Calu3 (cell line): ENCODE data around the gene RAP1GAP2. TPM values are rescaled to one million over a fixed set of nuclear protein-coding genes. Genes with fewer than 3 reads are reported as not detected.

ENCODE experiments used
- BruUV-seq: library from RNA; stranded (reverse); fragments of 400-500 nt; replicated peaks from 2 replicates; lab custom pipeline; 2021; lab: Mats Ljungman, UMichigan
- CTCF ChIA-PET: fragments of 300-600 bp; sonication (Branson Sonifier 250); formaldehyde crosslinking; loops from one replicate; lab custom pipeline; 2022; ENCODE audit warnings: antibody characterized with exemption; lab: Charles Lee
- DNase-seq: peaks from one replicate; pipeline ENCODE4 v3.0.0; 2022
- H3K27ac Mint-ChIP-seq: one replicate; pipeline ENCODE4 v1.8.0; 2022; ENCODE audit warnings: mixed read lengths; ENCODE audit not compliant: unreplicated experiment
- H3K27me3 Mint-ChIP-seq: one replicate; pipeline ENCODE4 v1.8.0; 2022; ENCODE audit warnings: mixed read lengths; ENCODE audit not compliant: unreplicated experiment
- H3K36me3 Mint-ChIP-seq: one replicate; pipeline ENCODE4 v1.8.0; 2022; ENCODE audit warnings: mild to moderate bottlenecking, moderate library complexity, mixed read lengths; ENCODE audit not compliant: insufficient read depth, unreplicated experiment
- H3K4me1 Mint-ChIP-seq: one replicate; pipeline ENCODE4 v1.8.0; 2022; ENCODE audit warnings: mild to moderate bottlenecking, low read depth, mixed read lengths; ENCODE audit not compliant: unreplicated experiment
- H3K4me3 Mint-ChIP-seq: one replicate; pipeline ENCODE4 v1.8.0; 2022; ENCODE audit warnings: mild to moderate bottlenecking, low read depth, moderate library complexity, mixed read lengths; ENCODE audit not compliant: unreplicated experiment
- H3K9me3 Mint-ChIP-seq: one replicate; pipeline ENCODE4 v1.8.0; 2022; ENCODE audit warnings: low read depth, mixed read lengths; ENCODE audit not compliant: unreplicated experiment
- CTCF ChIP-seq: fragments of 200-600 bp; IDR thresholded peaks from one replicate; pipeline ENCODE4 v1.8.0; 2022; ENCODE audit warnings: antibody characterized with exemption; ENCODE audit not compliant: unreplicated experiment
- intact Hi-C: fragments of 100-400 bp; cut with micrococcal nuclease; formaldehyde crosslinking; loops from one replicate; pipeline ENCODE4 v1.10.0; 2022; ENCODE audit not compliant: unreplicated experiment
- total RNA-seq: library from RNA; stranded (reverse); gene quantifications from 2 replicates; pipeline ENCODE4 v1.2.3, GENCODE V29; 2022

RAP1GAP2 gene
- total RNA-seq, 1 experiment from 2014 or later: 38.4 TPM

GRCh38 chr17:3003296-3004149 lies 207.3 kb downstream of the RAP1GAP2 start:
- peaks cover 29% of the 10 kb centered on the region for H3K36me3 Mint-ChIP-seq
- peaks cover 27% of the 10 kb centered on the region for H3K4me1 Mint-ChIP-seq
- peak overlapping the region; percentile 61 for H3K27ac Mint-ChIP-seq
- CTCF ChIA-PET: interaction anchor here (0.5 to 2.2 kb wide), 4 partner anchors 9 to 155 kb away, joined by 3 to 9 read pairs (median 5); no protein-coding TSS in a partner anchor
- no peaks in the 10 kb centered on the region for H3K27me3 Mint-ChIP-seq
- TF ChIP-seq CTCF: no peak
- H3K9me3 Mint-ChIP-seq: no peaks in the 10 kb centered on the region
- H3K4me3 Mint-ChIP-seq: peak overlapping the region; percentile 34
- DNase-seq: no peak
- no TSS peak for BruUV-seq
- intact Hi-C loops: loop anchor here (2.0 kb wide), 1 partner anchor 49 kb away; no protein-coding TSS in a partner anchor

- DNase-seq: peak; percentile 98
- H3K27me3 Mint-ChIP-seq: no peaks in the 10 kb centered on the region
- H3K36me3 Mint-ChIP-seq: peaks cover 25% of the 10 kb centered on the region
- intact Hi-C loops: loop anchor here (2.0 kb wide), 1 partner anchor 49 kb away; no protein-coding TSS in a partner anchor
- no peaks in the 10 kb centered on the region for H3K9me3 Mint-ChIP-seq
- no peak for TF ChIP-seq CTCF
- H3K4me1 Mint-ChIP-seq: peaks cover 27% of the 10 kb centered on the region
- BruUV-seq: TSS peak; percentile 76
- CTCF ChIA-PET: interaction anchor here (0.6 to 2.2 kb wide), 3 partner anchors 8 to 155 kb away, joined by 4 to 9 read pairs (median 6); no protein-coding TSS in a partner anchor
- H3K27ac Mint-ChIP-seq: peak overlapping the region; percentile 61
- peak overlapping the region; percentile 34 for H3K4me3 Mint-ChIP-seq
These were observed 208.0 kb downstream of the RAP1GAP2 start for GRCh38 chr17:3004150-3004801.

- no TSS peak for BruUV-seq
- no peaks in the 10 kb centered on the region for H3K27me3 Mint-ChIP-seq
- no peaks in the 10 kb centered on the region for H3K9me3 Mint-ChIP-seq
- peak overlapping the region; percentile 34 for H3K4me3 Mint-ChIP-seq
- no peak for DNase-seq
- H3K27ac Mint-ChIP-seq: peak overlapping the region; percentile 61
- peaks cover 22% of the 10 kb centered on the region for H3K36me3 Mint-ChIP-seq
- CTCF ChIA-PET: interaction anchor here (2.2 kb wide), 1 partner anchor 156 kb away, joined by 9 read pairs; no protein-coding TSS in a partner anchor
- intact Hi-C loops: loop anchor here (2.0 kb wide), 1 partner anchor 50 kb away; no protein-coding TSS in a partner anchor
- peaks cover 27% of the 10 kb centered on the region for H3K4me1 Mint-ChIP-seq
- no peak for TF ChIP-seq CTCF
These were observed 208.7 kb downstream of the RAP1GAP2 start for GRCh38 chr17:3004925-3005324.

GRCh38 chr17:3005696-3006095 lies 209.5 kb downstream of the RAP1GAP2 start:
- H3K36me3 Mint-ChIP-seq: peaks cover 26% of the 10 kb centered on the region
- no peaks in the 10 kb centered on the region for H3K9me3 Mint-ChIP-seq
- H3K4me1 Mint-ChIP-seq: peaks cover 27% of the 10 kb centered on the region
- TF ChIP-seq CTCF: no peak
- DNase-seq: no peak
- no peaks in the 10 kb centered on the region for H3K27me3 Mint-ChIP-seq
- H3K27ac Mint-ChIP-seq: no peak overlapping the region
- CTCF ChIA-PET: interaction anchor here (0.7 kb wide), 2 partner anchors 35 to 194 kb away, joined by 5 to 6 read pairs; no protein-coding TSS in a partner anchor
- no peak overlapping the region for H3K4me3 Mint-ChIP-seq
- BruUV-seq: no TSS peak
- intact Hi-C loops: loop anchor here (2.0 kb wide), 1 partner anchor 51 kb away; no protein-coding TSS in a partner anchor
